GM21526 (cell line): Measurements from ENCODE around the gene GMPPA.

Experiments used
- ATAC-seq: cut with Tn5 transposase; IDR thresholded peaks from one replicate; pipeline ENCODE4 v1.9.1; 2021; ENCODE audit warnings: moderate library complexity; ENCODE audit not compliant: unreplicated experiment, low FRiP score

GMPPA gene

GRCh38 chr2:219553168-219553417, 54.4 kb downstream of the GMPPA start:
- ATAC-seq, result no peak

GRCh38 chr2:219553463-219553963, 54.8 kb downstream of the GMPPA start:
- ATAC-seq, result no peak

DNA sequence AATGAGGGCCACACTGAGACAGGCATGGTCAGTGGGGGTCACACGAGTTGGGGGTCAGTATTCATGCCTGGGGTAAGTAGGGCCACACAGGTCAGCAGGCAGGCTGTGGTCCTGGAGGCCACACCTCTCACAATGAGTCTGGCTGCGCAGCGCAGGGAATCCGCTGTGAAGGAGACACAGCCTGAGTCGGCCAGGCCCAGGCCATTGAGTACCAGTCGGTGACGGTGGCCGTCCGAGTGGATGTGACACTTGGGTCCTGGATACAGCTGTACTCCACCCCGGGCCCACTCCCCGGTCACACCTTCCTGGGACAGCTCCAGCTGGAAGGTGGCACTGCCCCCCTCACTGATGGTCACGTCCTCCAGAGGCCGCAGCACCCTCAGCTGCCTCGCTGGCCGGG, 55.7 kb downstream of the GMPPA start:
- ATAC-seq, result no peak

DNA sequence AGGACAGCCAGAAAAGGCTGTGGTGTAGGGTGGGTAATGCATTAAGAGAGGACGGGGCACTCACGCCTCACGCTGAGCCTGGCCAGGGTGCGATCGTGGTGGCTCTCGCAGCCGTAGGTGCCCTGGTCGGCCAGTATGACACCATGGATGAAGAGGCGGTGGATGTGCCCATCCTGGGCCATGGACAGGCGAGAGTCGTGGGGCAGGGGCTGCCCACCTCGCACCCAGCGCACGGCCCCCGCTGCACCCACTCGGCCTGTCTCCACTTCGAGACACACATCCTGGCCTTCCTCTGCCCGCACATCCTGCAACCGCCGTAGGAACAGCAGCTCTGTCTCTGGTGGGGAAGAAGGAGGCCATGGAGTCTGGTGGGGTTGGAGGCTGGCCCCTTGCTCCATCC, 57.3 kb downstream of the GMPPA start:
- no peak for ATAC-seq

DNA sequence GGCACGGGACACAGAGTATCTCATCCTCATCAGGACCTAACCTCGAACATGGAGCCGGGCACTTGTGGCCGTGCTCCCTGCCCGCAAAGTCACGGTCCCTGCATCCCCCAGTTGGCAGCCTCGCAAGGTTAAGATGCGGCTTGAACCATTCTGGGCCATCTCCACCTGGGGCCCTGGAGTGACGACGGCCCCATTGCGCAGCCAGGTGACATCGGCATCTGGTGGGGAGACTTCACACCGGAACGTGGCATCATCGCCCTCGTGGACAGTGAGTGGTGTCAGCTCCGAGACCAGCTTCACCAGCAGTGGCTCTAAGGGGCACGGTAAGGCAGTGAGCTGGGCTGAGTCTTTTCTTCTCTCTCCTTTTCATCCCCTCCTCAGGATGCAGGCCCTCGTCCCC, 57.7 kb downstream of the GMPPA start:
- ATAC-seq, result no peak
